Activated CD4-positive, CD25-positive, alpha-beta regulatory T cell treated with anti-CD3 and anti-CD28 coated beads, Interleukin-2, amount 50 U/mL, for 16 hours (primary cell): Measurements from ENCODE around the gene FAF1.
"Not testable (repeated sequence)": the region's sequence is repeated elsewhere in the genome, so short reads cannot be mapped to it uniquely, and the experiment has no call there.

Source experiments
- DNase-seq: peaks from one replicate; pipeline ENCODE4 v3.0.0-alpha.2; 2020; ENCODE audit warnings: low read depth, low spot score

The FAF1 gene

DNA sequence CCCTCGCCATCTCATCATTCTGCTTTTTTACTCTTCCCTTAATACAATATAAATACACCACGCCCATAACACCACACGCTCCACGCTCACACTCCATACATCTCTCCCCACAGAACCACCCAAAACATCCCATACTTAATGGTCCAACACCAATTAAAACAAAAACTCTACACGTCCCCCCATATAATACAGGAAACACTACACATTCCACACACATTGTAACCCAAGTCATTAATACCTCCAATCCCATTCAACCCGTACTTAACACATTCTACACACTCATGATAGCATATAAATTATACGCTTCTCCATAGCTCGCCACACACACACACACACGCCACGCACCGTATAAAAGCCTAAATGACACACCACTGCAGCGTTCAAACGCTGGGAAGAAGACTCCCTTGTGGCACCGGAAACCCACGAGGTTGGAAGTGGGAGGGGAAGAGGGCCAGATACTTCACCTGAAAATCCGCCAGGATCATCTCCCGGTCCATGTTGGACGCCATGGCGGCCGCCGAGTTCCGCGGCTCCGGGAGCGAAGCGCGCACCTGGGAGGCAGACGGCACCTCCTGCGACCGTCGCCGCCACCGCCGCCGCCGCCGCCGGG lies 659 bp downstream of the FAF1 start:
- DNase-seq: no peak

- DNase-seq: no peak
Measured at GRCh38 chr1:50955116-50955515, 5.0 kb downstream of the FAF1 start.

DNA sequence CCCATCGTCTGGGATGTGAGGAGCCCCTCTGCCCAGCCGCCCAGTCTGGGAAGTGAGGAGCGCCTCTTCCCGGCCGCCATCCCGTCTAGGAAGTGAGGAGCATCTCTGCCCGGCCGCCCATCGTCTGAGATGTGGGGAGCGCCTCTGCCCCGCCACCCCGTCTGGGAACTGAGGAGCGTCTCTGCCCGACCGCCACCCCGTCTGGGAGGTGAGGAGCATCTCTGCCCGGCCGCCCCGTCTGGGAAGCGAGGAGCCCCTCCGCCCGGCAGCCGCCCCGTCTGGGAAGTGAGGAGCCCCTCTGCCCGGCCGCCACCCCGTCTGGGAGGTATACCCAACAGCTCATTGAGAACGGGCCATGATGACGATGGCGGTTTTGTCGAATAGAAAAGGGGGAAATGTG lies 7.5 kb downstream of the FAF1 start:
- DNase-seq: not testable (repeated sequence)

DNA sequence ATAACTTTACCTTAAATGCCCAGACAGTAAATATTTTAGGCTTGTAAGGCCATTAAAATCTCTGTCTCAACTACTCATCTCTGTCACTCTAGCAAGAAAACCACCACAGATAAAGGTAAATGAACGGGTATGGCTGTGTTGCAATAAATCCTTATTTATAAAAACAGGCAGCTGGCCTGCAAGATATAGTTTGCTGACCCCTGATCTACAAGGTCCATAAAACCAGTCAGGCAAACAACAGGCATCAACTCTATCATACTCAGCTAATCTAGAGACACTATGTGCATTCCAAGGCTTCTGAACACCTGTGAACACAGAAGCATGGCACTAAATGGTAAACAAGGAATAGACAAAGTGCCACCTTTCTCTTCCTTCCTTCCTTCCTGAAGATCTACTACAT lies 9.7 kb downstream of the FAF1 start:
- DNase-seq: no peak

DNA sequence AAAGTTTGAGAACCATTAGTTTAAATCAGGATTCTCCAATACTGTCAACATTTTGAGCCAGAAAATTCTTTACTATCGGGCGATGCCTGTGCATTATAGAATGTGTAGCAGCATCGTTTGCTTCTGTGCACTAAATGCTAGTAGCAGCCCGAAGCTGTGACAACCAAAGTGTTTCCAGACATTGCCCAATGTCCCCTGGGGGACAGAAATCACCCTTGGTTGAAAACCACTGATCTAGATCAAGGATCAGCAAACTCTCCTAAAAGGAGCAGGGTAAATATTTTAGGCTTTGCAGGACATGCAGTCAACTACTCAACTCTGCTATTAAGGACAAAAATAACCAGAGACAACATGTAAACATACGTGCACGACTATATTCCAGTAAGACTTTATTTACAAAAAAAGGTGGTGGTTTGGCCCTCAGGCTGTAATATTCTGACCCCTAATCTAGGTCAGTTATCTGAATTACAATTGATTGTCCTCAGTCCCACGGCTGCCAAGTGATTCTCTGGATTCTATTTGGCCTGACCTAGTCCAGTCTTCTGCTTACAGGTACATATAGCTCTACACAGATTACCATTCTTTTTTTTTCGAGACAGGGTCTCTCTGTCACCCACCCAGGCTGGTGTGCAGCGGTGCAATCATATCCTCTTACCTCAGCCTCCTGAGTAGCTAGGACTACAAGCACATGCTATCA lies 10.6 kb downstream of the FAF1 start:
- DNase-seq: no peak

DNA sequence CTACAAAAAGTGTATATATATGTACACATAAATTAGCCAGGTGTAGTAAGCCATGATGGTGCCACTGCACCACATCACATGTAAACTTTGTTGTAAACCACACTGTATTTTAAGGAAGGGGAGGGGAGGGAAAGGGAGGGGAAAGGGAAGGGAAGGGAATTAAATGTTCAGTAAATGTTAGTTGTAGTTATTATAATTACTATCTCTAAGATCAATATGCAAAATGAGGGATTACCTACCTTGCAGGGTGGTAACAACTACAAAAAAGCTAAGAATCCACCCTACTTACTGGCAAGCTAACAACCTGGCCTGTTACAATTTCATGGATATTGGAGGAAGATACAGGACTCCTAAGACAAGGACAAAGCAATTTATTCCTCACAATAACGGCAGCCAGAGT lies 17.7 kb downstream of the FAF1 start:
- no peak for DNase-seq

- no peak for DNase-seq
Measured at GRCh38 chr1:50940291-50940690, 19.8 kb downstream of the FAF1 start.

DNA sequence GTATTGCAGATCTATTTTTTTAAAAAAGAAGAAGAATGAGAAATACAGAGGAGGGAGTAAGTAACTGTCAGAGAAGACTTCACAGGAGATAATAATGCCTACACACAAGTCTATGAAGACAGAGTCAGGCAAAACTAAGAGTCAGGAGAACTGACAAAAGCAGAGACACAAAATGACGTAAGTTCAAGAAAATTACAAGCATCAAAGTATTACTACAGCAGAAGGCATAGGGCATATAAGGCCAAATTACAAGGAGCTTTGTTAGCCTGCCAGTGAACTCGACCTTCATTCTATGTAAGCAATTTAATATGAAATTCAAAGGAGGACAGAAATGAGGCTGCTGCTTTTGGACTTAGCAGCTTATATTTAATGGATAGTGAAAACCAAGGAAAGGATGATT lies 23.7 kb downstream of the FAF1 start:
- no peak for DNase-seq

- not testable (repeated sequence) for DNase-seq
Measured at GRCh38 chr1:50935276-50935675, 24.8 kb downstream of the FAF1 start.

GRCh38 chr1:50934838-50935237 lies 25.2 kb downstream of the FAF1 start:
- no peak for DNase-seq

DNA sequence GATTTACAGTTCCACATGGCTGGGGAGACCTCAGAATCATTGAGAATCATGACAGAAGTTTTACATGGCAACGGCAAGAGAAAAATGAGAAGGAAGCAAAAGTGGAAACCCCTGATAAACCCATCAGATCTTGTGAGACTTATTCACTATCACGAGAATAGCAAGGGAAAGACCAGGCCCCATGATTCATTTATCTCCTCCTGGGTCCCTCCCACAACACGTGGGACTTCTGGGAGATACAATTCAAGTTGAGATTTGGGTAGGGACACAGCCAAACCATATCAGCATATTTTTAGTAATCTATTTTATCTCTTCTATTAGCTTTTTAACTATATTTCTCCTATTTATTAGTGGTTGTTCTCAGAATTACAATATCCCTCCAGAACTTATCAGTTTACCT lies 26.3 kb downstream of the FAF1 start:
- not testable (repeated sequence) for DNase-seq

GRCh38 chr1:50932043-50932442 lies 28.0 kb downstream of the FAF1 start:
- not testable (repeated sequence) for DNase-seq

DNA sequence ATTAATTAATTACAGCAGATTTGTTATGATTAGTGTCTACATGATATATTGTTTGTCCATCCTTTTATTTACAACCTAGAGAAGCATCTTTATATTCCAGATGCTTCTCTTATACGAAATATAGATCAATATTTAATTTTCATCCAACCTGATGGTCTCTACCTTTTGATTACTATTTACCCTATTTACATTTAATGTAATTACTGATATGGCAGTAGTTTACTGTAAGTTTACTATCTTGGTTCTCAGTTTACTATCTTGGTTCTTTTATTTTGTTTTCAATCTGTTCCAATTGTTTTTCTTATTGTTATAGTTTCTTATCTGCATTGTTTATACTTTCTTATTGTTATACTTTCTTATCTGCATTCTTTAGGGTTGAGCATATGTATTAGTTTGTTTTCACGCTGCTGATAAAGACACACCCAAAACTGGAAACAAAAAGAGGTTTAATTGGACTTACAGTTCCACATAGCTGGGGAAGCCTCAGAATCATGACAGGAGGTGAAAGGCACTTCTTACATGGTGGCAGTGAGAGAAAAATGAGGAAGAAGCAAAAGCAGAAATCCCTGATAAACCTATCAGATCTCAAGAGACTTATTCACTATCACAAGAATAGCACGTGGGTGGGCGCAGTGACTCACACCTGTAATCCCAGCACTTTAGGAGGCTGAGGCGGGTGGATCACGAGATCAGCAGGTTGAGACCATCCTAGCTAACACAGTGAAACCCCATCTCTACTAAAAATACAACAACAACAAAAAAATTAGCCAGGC lies 28.9 kb downstream of the FAF1 start:
- DNase-seq: no peak

DNA sequence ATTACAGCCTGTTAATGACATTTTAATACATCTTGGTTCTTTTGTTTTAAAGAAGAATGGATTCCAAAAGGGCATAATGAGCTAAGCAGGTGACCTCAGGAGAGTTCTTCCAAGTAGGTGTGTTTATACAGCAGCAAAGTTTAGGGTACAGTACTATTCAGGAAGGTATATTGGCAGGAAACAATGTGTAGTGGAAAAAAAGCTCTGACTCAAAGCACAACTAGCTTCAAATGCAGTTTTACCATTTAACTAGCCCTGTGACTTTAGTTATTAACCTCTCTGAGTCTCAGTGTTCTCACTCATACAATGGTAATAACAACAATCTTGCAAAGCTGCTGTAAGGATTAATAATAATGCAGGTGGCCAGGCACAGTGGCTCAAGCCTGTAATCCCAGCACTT lies 29.9 kb downstream of the FAF1 start:
- no peak for DNase-seq

DNA sequence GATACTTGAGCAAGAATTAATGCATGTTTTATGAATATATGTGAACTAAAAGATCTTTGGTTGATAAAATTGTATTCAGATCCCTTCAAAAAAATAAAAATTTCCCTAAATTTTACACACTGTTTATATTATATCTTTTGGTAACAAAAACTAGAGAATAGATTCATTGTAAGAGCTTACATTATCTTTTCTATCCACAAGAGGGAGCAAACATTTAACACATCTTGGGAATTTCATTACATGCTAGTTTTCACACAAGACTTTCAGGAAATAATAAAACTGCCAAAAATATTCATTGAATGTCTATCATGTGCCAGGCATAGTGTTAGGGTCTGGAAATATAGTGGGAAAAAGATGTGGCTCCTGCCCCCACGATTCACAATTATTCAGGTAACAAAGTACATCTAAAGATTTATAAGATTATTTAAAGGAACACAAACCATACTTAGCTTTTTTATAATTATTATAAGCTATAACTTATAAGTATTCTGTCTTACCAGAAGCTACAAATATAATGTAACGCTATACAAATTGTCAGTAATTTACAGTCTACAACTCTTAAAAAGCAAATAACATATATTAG lies 30.6 kb downstream of the FAF1 start:
- DNase-seq: no peak

GRCh38 chr1:50923564-50923963 lies 36.5 kb downstream of the FAF1 start:
- DNase-seq: no peak

DNA sequence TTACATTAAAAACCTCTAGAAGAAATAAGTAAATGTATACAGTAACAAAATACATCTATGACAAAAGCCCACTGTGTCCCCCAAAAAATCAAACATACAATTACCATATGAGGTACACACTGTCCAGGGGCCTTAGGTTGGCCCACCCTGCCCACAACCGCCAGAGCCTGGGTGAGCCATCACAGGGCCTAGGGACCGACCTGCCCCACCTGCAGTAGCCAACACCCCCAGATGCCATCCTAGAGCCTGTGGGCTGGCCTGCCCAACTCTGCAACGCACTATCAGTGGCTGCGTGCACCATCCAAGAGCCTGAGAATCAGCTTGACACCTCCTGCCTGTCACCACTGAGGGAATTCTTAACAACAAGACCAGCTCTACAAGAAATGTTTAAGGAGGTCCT lies 39.0 kb downstream of the FAF1 start:
- DNase-seq: no peak

GRCh38 chr1:50920409-50920808 lies 39.7 kb downstream of the FAF1 start:
- DNase-seq: no peak

GRCh38 chr1:50917138-50918137 lies 42.6 kb downstream of the FAF1 start:
- no peak for DNase-seq

- no peak for DNase-seq
Measured at GRCh38 chr1:50915621-50916020, 44.4 kb downstream of the FAF1 start.

GRCh38 chr1:50913954-50914353 lies 46.1 kb downstream of the FAF1 start:
- no peak for DNase-seq
